C4-2B (cell line): ENCODE measurements around the gene LIG1.

Experiments
- H3K27ac ChIP-seq: fragments of 450-650 bp; 2 replicates; pipeline ENCODE4 v1.5.1; 2017
- ZFX ChIP-seq: fragments of 450-650 bp; IDR thresholded peaks from 2 replicates; pipeline ENCODE4 v1.6.1; 2017
- TF ChIP-seq, protein P1 (sequence below): fragments of 450-650 bp; conservative IDR thresholded peaks from 2 replicates; pipeline ENCODE4 v1.5.1; 2017; ENCODE audit warnings: mild to moderate bottlenecking

LIG1 gene

DNA sequence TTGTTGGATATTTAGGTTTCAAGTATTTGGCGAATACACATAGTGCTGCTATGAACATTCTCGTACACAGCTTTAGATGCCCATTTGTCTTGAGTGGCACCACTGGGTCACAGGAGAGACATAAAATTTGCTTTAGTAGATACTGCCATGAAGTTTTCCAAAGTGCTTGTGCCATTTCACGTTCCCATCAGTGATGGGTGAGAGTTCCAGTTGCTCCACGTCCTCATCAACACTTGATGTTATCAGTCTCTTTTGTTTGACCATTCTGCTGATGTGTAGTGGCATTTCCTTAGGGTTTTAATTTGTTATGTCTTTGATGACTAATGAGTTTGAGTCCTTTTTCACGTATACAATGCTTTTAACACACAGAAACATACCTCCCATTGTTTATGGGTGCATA is 11.4 kb upstream of the LIG1 start:
- H3K27ac ChIP-seq: no peak overlapping the region
- TF ChIP-seq, protein P1, sequence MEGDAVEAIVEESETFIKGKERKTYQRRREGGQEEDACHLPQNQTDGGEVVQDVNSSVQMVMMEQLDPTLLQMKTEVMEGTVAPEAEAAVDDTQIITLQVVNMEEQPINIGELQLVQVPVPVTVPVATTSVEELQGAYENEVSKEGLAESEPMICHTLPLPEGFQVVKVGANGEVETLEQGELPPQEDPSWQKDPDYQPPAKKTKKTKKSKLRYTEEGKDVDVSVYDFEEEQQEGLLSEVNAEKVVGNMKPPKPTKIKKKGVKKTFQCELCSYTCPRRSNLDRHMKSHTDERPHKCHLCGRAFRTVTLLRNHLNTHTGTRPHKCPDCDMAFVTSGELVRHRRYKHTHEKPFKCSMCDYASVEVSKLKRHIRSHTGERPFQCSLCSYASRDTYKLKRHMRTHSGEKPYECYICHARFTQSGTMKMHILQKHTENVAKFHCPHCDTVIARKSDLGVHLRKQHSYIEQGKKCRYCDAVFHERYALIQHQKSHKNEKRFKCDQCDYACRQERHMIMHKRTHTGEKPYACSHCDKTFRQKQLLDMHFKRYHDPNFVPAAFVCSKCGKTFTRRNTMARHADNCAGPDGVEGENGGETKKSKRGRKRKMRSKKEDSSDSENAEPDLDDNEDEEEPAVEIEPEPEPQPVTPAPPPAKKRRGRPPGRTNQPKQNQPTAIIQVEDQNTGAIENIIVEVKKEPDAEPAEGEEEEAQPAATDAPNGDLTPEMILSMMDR: no peak
- TF ChIP-seq ZFX: no peak

DNA sequence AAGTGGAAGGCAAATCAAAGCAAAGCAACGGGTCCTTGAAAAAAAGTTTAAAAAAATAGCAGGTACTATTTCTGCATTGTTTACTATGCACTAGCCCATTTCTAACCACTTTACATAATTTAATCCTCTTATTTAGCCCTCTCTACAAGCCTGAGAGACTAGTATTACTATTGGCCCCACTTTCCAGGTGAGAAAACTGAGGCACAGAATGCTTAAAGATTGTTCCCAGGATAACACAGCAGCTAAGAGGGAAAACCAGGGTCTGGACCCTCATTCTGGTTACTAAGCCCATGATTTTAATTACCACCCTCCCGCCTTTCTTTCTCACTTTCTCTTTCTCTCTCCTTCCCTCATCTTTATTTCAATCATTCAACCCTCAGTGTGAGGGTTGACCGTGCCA is 6.1 kb upstream of the LIG1 start:
- no peak overlapping the region for H3K27ac ChIP-seq
- TF ChIP-seq ZFX: no peak
- TF ChIP-seq, protein P1: no peak

DNA sequence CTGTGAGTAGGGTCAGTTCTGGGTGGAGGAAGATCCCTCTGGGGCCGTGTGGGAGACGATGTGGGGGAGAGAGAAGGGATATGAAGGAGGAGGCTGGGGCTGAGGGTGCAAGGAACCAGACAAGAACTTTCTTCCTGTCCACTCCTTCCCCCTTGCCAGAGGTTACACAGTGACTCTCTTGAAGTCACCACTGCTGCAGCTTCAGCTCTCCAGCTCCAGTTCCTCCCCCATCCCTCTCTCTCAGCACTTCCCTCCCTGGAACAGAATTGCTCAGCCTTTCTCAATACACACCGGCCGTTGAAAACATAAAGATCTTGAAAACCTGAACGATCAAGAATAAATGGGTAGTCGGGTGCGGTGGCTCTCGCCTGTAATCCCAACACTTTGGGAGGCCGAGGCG is 5.4 kb upstream of the LIG1 start:
- no peak overlapping the region for H3K27ac ChIP-seq
- TF ChIP-seq, protein P1: no peak
- no peak for TF ChIP-seq ZFX

DNA sequence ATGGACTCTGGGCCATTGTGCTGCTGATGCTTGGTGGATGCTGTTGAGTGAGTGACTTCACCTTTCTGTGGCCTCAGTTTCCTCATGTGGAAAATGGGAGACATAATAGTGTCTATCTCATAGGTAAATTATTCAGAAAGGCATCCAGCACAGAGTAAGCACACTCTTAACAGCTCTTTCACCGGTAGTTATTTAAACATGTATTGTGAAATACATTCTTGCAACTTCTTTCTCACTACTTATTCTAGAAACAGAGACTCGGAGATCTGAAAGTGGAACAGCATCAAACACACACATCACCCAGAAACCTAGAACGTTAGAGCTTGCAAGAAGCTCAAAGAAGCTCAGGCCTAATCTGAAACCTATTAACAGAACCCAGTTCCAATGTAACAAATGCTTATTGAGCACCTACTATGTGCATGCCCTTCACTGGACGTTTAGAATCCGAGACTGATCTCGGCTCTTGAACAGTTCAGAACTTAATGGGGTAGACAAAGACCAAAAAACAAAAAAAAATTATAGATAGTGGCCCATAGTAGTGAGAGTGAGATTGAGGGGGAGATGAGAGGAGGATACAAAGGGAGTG is 4.4 kb upstream of the LIG1 start:
- TF ChIP-seq, protein P1: no peak
- no peak for TF ChIP-seq ZFX
- H3K27ac ChIP-seq: no peak overlapping the region

DNA sequence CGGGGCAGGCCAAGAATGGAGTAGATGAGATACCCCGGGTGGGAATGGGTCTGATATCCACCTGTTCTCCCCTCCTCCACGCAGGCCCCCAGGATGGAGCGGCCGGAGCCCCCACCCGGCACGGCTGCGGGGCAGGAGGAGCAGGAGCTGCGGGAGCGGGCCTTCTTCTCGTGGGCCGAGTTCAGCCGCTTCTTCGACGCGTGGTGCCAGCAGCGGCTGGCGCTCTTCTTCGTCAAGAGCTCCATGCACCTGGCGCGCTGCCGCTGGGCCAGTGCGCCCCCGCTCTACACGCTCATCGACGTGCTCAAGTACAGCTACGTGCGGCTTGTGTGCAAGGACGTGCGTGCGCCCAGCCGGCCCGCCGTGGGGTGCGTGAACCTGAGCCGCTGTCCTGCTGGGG is 1.6 kb upstream of the LIG1 start:
- no peak for TF ChIP-seq ZFX
- TF ChIP-seq, protein P1: no peak

DNA sequence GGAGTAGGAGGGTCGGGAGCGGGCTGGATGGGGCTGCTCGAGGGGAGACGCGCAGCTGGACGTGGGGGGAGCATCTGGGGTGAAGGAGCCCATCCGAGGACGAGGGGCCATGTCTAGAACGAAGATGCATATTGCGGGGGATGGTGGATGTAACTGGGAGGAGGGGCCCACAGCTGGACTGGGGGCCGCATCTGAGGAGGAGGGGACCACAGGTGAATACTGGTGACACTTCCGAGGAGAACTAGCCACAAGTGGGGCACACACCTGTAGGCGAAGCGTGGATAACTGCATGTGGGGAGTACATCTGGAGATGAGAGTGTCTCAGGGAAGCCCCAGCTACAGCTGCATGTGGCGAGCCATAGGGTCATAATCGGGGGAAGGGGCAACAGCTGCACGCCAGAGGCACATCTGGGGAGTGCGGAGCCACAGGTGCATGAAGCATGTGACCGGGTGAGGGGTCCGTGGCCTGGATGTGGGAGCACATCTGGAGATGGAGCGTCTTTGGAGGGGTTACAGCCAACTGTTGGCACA is 738 bp upstream of the LIG1 start:
- TF ChIP-seq, protein P1: no peak
- TF ChIP-seq ZFX: no peak

More for the DNA sequence above, 1.6 kb upstream of the LIG1 start:
- no peak overlapping the region; the same call in 1 of the 2 replicates for H3K27ac ChIP-seq

DNA sequence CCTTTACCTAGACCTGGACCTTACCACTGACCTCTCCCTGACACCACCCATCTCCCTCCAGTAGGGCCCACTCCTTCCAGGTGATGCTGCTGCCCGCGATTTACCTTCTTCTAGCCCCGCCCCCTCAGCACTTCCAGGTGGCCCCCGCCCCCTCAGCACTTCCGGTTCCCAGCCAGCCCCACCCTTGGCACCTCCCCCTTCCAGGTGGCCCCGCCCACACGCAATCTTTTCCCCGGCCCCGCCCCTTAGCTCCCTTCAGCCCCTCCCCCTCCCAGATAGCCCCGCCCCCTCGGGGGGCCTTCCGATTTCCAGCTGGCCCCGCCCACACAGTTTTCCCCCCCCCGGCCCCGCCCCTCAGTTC is 586 bp downstream of the LIG1 start:
- no peak for TF ChIP-seq ZFX
- TF ChIP-seq, protein P1: no peak
- H3K27ac ChIP-seq: peak overlapping the region; percentile 91

More for the DNA sequence above, 738 bp upstream of the LIG1 start:
- H3K27ac ChIP-seq: peak overlapping the region; percentile 91
